ENCODE measurements around the gene ABCC6. TPM values are rescaled to one million over a fixed set of nuclear protein-coding genes. Genes with fewer than 3 reads are reported as not detected.

Gene ABCC6
- total and polyA plus RNA-seq, 10 of the 15 experiments (the other 5 are each of a cell fraction or from before 2014, with no cell fraction given): 0.05 to 0.13 (median 0.06) TPM; not detected in 5

DNA sequence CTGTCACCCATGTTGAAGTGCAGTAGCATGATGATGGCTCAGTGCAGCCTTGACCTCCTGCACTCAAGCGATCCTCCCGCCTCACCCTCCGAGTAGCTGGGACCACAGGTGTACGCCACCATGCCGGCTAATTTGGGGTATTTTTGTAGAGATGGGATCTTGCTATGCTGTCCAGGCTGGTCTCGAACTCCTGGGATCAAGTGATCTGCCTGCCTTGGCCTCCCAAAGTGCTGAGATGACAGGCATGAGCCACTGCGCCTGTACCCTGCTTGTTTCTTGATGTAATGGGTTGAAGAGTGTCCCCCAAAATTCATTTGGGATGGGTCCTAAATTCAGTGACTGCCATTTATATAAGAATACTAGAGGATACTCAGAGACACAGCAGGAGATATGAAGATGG is 57.2 kb downstream of the ABCC6 start:
- DNase-seq (ENCODE audit: low read depth, low spot score) (no peak), ATAC-seq (no peak), FAIRE-seq (no peak)
- no peaks in the 10 kb centered on the region for H3K36me3 ChIP-seq (ENCODE audit: control insufficient read depth in 2 of 2, insufficient read depth in 2 of 2, low read length in 1 of 2)
- H2AFZ ChIP-seq (ENCODE audit: control insufficient read depth, low read depth, low read length): no peak overlapping the region
- CTCF ChIA-PET: no interaction called here
- H3K4me3 ChIP-seq: no peak overlapping the region
- no peaks in the 10 kb centered on the region for H4K20me1 ChIP-seq (ENCODE audit: control insufficient read depth, insufficient read depth)
- no TSS peak for BruUV-seq (replicated peaks)
- H3K27ac ChIP-seq (ENCODE audit: control insufficient read depth, insufficient read depth): no peak overlapping the region
- intact Hi-C loops (cut with micrococcal nuclease; ENCODE audit: unreplicated experiment) (no loop called here), in situ Hi-C loops (cut with MboI) (no loop called here)
- no peak overlapping the region for H3K9ac ChIP-seq (ENCODE audit: control insufficient read depth, insufficient read depth, low read length)
- TF ChIP-seq MYC (IDR thresholded peaks at IDR 0.05; ENCODE audit: insufficient read depth, insufficient read length, insufficient replicate concordance, low read length, severe bottlenecking) (no peak), EED (IDR thresholded peaks at IDR 0.05; ENCODE audit: low read depth) (no peak), GATAD2B (conservative IDR thresholded peaks at IDR 0.05; ENCODE audit: low read depth) (no peak), ATF7 (IDR thresholded peaks at IDR 0.05; ENCODE audit: low read depth) (no peak), SMAD1 (IDR thresholded peaks at IDR 0.05; ENCODE audit: low read depth, partially characterized antibody) (no peak), TAF1 (IDR thresholded peaks at IDR 0.05; ENCODE audit: borderline replicate concordance, low read depth, low read length) (no peak), YY1 (IDR thresholded peaks at IDR 0.05; ENCODE audit: low read depth, low read length) (no peak)
- TF ChIP-seq, protein P1, sequence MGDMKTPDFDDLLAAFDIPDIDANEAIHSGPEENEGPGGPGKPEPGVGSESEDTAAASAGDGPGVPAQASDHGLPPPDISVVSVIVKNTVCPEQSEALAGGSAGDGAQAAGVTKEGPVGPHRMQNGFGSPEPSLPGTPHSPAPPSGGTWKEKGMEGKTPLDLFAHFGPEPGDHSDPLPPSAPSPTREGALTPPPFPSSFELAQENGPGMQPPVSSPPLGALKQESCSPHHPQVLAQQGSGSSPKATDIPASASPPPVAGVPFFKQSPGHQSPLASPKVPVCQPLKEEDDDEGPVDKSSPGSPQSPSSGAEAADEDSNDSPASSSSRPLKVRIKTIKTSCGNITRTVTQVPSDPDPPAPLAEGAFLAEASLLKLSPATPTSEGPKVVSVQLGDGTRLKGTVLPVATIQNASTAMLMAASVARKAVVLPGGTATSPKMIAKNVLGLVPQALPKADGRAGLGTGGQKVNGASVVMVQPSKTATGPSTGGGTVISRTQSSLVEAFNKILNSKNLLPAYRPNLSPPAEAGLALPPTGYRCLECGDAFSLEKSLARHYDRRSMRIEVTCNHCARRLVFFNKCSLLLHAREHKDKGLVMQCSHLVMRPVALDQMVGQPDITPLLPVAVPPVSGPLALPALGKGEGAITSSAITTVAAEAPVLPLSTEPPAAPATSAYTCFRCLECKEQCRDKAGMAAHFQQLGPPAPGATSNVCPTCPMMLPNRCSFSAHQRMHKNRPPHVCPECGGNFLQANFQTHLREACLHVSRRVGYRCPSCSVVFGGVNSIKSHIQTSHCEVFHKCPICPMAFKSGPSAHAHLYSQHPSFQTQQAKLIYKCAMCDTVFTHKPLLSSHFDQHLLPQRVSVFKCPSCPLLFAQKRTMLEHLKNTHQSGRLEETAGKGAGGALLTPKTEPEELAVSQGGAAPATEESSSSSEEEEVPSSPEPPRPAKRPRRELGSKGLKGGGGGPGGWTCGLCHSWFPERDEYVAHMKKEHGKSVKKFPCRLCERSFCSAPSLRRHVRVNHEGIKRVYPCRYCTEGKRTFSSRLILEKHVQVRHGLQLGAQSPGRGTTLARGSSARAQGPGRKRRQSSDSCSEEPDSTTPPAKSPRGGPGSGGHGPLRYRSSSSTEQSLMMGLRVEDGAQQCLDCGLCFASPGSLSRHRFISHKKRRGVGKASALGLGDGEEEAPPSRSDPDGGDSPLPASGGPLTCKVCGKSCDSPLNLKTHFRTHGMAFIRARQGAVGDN (IDR thresholded peaks at IDR 0.05): no peak
- TF ChIP-seq, protein P2, sequence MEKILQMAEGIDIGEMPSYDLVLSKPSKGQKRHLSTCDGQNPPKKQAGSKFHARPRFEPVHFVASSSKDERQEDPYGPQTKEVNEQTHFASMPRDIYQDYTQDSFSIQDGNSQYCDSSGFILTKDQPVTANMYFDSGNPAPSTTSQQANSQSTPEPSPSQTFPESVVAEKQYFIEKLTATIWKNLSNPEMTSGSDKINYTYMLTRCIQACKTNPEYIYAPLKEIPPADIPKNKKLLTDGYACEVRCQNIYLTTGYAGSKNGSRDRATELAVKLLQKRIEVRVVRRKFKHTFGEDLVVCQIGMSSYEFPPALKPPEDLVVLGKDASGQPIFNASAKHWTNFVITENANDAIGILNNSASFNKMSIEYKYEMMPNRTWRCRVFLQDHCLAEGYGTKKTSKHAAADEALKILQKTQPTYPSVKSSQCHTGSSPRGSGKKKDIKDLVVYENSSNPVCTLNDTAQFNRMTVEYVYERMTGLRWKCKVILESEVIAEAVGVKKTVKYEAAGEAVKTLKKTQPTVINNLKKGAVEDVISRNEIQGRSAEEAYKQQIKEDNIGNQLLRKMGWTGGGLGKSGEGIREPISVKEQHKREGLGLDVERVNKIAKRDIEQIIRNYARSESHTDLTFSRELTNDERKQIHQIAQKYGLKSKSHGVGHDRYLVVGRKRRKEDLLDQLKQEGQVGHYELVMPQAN (conservative IDR thresholded peaks at IDR 0.05): no peak
- no peak overlapping the region for H3K4me2 ChIP-seq (ENCODE audit: control insufficient read depth, insufficient read depth)
- WGBS (ENCODE audit: insufficient coverage, insufficient replicate concordance, low lambda C conversion rate, missing lambda C conversion rate): 41% methylated on average over 7 of the region's 7 CpGs
- RAD21 ChIA-PET (ENCODE audit: unreplicated experiment): no interaction called here
- SMC1A ChIA-PET (ENCODE audit: uncharacterized antibody, unreplicated experiment): no interaction called here
- no peaks in the 10 kb centered on the region for H3K79me2 ChIP-seq (ENCODE audit: control insufficient read depth, insufficient read depth, low read length)
- no peaks in the 10 kb centered on the region for H3K4me1 ChIP-seq (ENCODE audit: control insufficient read depth, insufficient read depth, low read length)
- POLR2A ChIA-PET: no interaction called here
- H3K27me3 ChIP-seq (replicated peaks in 1 of 2; ENCODE audit: control insufficient read depth in 2 of 2, insufficient read depth in 2 of 2, low read length in 1 of 2): no peaks in the 10 kb centered on the region
- H3K9me3 ChIP-seq (replicated peaks; ENCODE audit: control insufficient read depth, insufficient read depth, low read length): no peaks in the 10 kb centered on the region; the same call in 2 of the 3 replicates

Data from GM12878 (cell line).